ENCODE measurements around the gene SMOC2. TPM values are rescaled to one million over a fixed set of nuclear protein-coding genes. Genes with fewer than 3 reads are reported as not detected.

Gene SMOC2
- total RNA-seq, 4 donors from 2014 or later = 74.7 to 139 (median 118) TPM

- 85 to 88% methylated on average over 13 of the region's 13 CpGs for WGBS, 2 donors
Observed at GRCh38 chr6:168623736-168624135, 182.8 kb downstream of the SMOC2 start.

GRCh38 chr6:168624540-168624939 lies 183.6 kb downstream of the SMOC2 start:
- DNase-seq (ENCODE audit: low spot score in 2 of 2) = no peak
- Histone ChIP-seq H3K9me3 (peaks cover 0 to 5% (median 0%) of the 10 kb centered on the region in 4 donors), H3K4me3 (no peak overlapping the region), H3K36me3 (no peaks in the 10 kb centered on the region), H3K4me1 (no peaks in the 10 kb centered on the region), H3K27ac (no peak overlapping the region), H3K27me3 (no peaks in the 10 kb centered on the region)
- TF ChIP-seq POLR2A (IDR thresholded peaks at IDR 0.05) (no peak), EP300 (IDR thresholded peaks at IDR 0.05) (no peak)
- TF ChIP-seq, protein P1, sequence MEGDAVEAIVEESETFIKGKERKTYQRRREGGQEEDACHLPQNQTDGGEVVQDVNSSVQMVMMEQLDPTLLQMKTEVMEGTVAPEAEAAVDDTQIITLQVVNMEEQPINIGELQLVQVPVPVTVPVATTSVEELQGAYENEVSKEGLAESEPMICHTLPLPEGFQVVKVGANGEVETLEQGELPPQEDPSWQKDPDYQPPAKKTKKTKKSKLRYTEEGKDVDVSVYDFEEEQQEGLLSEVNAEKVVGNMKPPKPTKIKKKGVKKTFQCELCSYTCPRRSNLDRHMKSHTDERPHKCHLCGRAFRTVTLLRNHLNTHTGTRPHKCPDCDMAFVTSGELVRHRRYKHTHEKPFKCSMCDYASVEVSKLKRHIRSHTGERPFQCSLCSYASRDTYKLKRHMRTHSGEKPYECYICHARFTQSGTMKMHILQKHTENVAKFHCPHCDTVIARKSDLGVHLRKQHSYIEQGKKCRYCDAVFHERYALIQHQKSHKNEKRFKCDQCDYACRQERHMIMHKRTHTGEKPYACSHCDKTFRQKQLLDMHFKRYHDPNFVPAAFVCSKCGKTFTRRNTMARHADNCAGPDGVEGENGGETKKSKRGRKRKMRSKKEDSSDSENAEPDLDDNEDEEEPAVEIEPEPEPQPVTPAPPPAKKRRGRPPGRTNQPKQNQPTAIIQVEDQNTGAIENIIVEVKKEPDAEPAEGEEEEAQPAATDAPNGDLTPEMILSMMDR (IDR thresholded peaks at IDR 0.05) = no peak
- 83 to 92% methylated on average over 2 of the region's 2 CpGs for WGBS, 2 donors

More at GRCh38 chr6:168623736-168624135, 182.8 kb downstream of the SMOC2 start:
- H3K36me3 ChIP-seq = no peaks in the 10 kb centered on the region
- H3K27ac ChIP-seq = no peak overlapping the region
- no peaks in the 10 kb centered on the region for H3K4me1 ChIP-seq
- TF ChIP-seq POLR2A (IDR thresholded peaks at IDR 0.05) = no peak
- TF ChIP-seq EP300 (IDR thresholded peaks at IDR 0.05) = no peak
- H3K27me3 ChIP-seq = no peaks in the 10 kb centered on the region
- H3K9me3 ChIP-seq = peaks cover 0 to 5% (median 0%) of the 10 kb centered on the region in 4 donors
- no peak overlapping the region for H3K4me3 ChIP-seq
- DNase-seq (ENCODE audit: low spot score in 2 of 2) = no peak

- no peak overlapping the region for H3K4me3 ChIP-seq
- TF ChIP-seq, protein P1 (IDR thresholded peaks at IDR 0.05) = no peak
- TF ChIP-seq EP300 (IDR thresholded peaks at IDR 0.05) (no peak), POLR2A (IDR thresholded peaks at IDR 0.05) (no peak)
Observed at GRCh38 chr6:168624948-168625347, 184.0 kb downstream of the SMOC2 start.

DNA sequence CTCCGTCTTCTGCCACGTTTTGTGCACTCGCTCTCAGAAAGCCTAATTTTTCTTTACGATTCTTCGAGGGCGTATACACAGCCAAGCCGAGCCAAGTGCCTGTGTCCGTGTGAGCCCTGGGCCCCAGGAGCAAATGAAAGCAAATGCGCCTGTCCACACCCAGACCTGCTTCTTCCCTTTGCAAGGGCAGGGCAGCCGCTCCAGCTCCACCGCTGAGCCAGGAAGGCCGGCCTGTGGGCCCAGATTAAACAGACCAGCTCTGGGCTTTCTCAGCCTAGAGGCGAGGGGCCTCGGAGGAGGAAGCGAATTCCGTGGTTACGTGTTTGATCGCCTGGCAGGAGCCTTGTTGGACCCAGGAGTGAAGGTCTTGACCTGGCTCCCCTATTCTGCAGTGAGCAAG lies 184.6 kb downstream of the SMOC2 start:
- no peak overlapping the region for H3K27ac ChIP-seq
- TF ChIP-seq POLR2A (IDR thresholded peaks at IDR 0.05) = no peak
- no peaks in the 10 kb centered on the region for H3K36me3 ChIP-seq
- DNase-seq (ENCODE audit: low spot score in 2 of 2) = no peak
- peaks cover 0 to 5% (median 0%) of the 10 kb centered on the region in 4 donors for H3K9me3 ChIP-seq
- no peaks in the 10 kb centered on the region for H3K4me1 ChIP-seq
- 75 to 78% methylated on average over 16 to 18 of the region's 18 CpGs for WGBS, 2 donors
- H3K4me3 ChIP-seq = no peak overlapping the region
- H3K27me3 ChIP-seq = no peaks in the 10 kb centered on the region

More at GRCh38 chr6:168624948-168625347, 184.0 kb downstream of the SMOC2 start:
- H3K9me3 ChIP-seq = peaks cover 0 to 5% (median 0%) of the 10 kb centered on the region in 4 donors
- WGBS, 2 donors = 80 to 83% methylated on average over 15 of the region's 15 CpGs
- H3K4me1 ChIP-seq = no peaks in the 10 kb centered on the region
- H3K27me3 ChIP-seq = no peaks in the 10 kb centered on the region
- no peaks in the 10 kb centered on the region for H3K36me3 ChIP-seq
- H3K27ac ChIP-seq = no peak overlapping the region
- DNase-seq (ENCODE audit: low spot score in 2 of 2) = no peak

DNA sequence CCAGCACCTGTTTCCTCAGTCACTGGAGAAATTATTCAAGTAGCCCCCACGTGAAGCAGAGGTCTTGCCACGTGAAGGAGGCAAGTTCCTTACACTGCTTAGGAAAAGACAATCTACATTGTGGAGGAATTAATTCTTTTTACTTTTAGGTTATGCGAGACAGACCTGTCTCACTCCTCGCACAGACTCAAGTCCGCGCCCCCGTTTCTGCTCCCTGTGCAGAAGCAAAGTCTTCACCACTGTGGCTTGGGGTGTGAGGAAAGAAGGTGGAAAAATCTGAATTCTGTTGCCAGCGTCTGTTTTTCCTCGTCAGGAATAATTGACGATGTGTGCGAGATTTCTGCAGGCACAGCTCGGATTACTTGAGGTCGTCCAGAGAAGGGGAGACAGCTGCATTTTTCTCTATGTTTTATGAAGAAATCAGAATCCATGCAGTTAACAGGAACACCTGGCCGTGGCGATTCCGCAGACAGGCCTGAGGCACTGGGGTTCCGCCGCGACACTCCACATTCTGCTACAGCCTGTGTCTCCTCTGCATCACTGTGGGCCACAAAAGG lies 185.1 kb downstream of the SMOC2 start:
- DNase-seq (ENCODE audit: low spot score in 2 of 2) = no peak
- Histone ChIP-seq H3K27me3 (no peaks in the 10 kb centered on the region), H3K4me3 (no peak overlapping the region), H3K9me3 (peaks cover 0 to 5% (median 0%) of the 10 kb centered on the region in 4 donors), H3K36me3 (no peaks in the 10 kb centered on the region), H3K4me1 (no peaks in the 10 kb centered on the region), H3K27ac (no peak overlapping the region)
- WGBS, 2 donors = 80 to 86% methylated on average over 19 of the region's 19 CpGs
- no peak for TF ChIP-seq POLR2A (IDR thresholded peaks at IDR 0.05)
- TF ChIP-seq, protein P1 (IDR thresholded peaks at IDR 0.05) = no peak
- no peak for TF ChIP-seq EP300 (IDR thresholded peaks at IDR 0.05)

DNA sequence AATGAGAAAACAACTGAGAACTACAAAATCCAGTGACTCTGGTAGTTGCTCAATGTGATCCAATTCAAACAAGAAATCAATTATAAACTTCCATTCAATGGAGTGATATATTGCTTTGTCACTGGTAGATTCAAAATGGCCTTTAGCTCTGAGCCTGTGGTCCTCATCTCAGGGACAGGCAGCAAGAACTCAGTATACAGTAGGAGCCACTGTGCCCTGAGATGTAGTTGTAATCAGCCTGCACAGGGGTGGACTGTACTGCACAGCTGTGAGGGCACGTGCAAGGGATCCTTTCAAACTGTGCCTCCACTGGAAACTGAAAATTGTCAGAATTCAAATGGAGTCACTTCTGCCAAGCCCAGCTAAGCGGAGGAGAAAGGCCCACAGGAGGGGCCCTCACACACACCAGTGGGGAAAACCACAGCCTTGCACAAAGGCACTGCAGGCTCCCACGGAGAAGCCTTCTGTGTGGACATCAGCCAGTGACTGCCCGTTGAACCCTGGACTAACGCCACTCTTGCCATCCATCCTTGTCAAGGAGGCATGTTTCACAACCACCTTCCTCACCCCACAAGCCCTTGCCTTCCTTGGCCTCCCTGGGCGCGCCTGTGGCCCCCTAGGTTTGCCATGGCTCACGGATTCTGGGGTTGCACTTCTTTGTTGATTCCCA lies 186.7 kb downstream of the SMOC2 start:
- 93% methylated on average over 8 of the region's 8 CpGs for WGBS, 2 donors
- TF ChIP-seq POLR2A (IDR thresholded peaks at IDR 0.05) (no peak), EP300 (IDR thresholded peaks at IDR 0.05) (no peak)
- TF ChIP-seq, protein P1 (IDR thresholded peaks at IDR 0.05) = no peak
- H3K27ac ChIP-seq = no peak overlapping the region
- no peak overlapping the region for H3K4me3 ChIP-seq
- H3K4me1 ChIP-seq = no peaks in the 10 kb centered on the region
- no peaks in the 10 kb centered on the region for H3K9me3 ChIP-seq
- no peaks in the 10 kb centered on the region for H3K36me3 ChIP-seq
- DNase-seq (ENCODE audit: low spot score in 2 of 2) = no peak
- no peaks in the 10 kb centered on the region for H3K27me3 ChIP-seq

Measured in tibial nerve (tissue), 4 donors.